WTC11 (cell line): ENCODE measurements around the gene CLTCL1. TPM values are rescaled to one million over a fixed set of nuclear protein-coding genes. Genes with fewer than 3 reads are reported as not detected.

Source experiments
- ATAC-seq: fragments of 200-7000 bp; cut with Tn5 transposase; 2 replicates; pipeline ENCODE4 v1.10.0; 2021; ENCODE audit warnings: mild to moderate bottlenecking, moderate library complexity
- CTCF ChIA-PET: fragments of 300-600 bp; sonication (Branson Sonifier 250); formaldehyde crosslinking; loops from one replicate; lab custom pipeline; 2021; ENCODE audit warnings: antibody characterized with exemption; lab: Charles Lee
- POLR2A ChIA-PET: fragments of 350-600 bp; sonication (Branson Sonifier 250); formaldehyde crosslinking; loops from one replicate; lab custom pipeline; 2021; ENCODE audit warnings: antibody characterized with exemption; lab: Charles Lee
- DNase-seq: peaks from one replicate; pipeline ENCODE4 v3.0.0; 2021; ENCODE audit warnings: low spot score
- H3K27ac Mint-ChIP-seq: 2 replicates; pipeline ENCODE4 v1.8.0; 2021; ENCODE audit warnings: mixed read lengths
- H3K27me3 Mint-ChIP-seq: 2 replicates; pipeline ENCODE4 v1.8.0; 2021; ENCODE audit warnings: low read depth, mild to moderate bottlenecking, moderate library complexity, mixed read lengths
- H3K36me3 Mint-ChIP-seq: 2 replicates; pipeline ENCODE4 v1.8.0; 2021; ENCODE audit warnings: mixed read lengths
- H3K4me1 Mint-ChIP-seq: 2 replicates; pipeline ENCODE4 v1.8.0; 2022; ENCODE audit warnings: mixed read lengths
- H3K4me3 Mint-ChIP-seq: 2 replicates; pipeline ENCODE4 v1.8.0; 2021; ENCODE audit warnings: mild to moderate bottlenecking, moderate library complexity, mixed read lengths
- H3K9me3 Mint-ChIP-seq: 2 replicates; pipeline ENCODE4 v1.8.0; 2021; ENCODE audit warnings: mixed read lengths
- CBFB ChIP-seq: sonication (generic); formaldehyde crosslinking; IDR thresholded peaks from 2 replicates; pipeline ENCODE4 v1.8.1; 2022; ENCODE audit warnings: mild to moderate bottlenecking, low read depth, missing genetic modification reagents
- EMX1 ChIP-seq: fragments of 250-450 bp; sonication (Bioruptor Pico); IDR thresholded peaks from 2 replicates; pipeline ENCODE4 v1.8.0; 2021; ENCODE audit warnings: mild to moderate bottlenecking
- GABPB1 ChIP-seq: sonication (generic); formaldehyde crosslinking; IDR thresholded peaks from 2 replicates; pipeline ENCODE4 v1.8.1; 2023; ENCODE audit warnings: mild to moderate bottlenecking, missing genetic modification reagents
- HMGA2 ChIP-seq: fragments of 250-450 bp; sonication (Bioruptor Pico); IDR thresholded peaks from 2 replicates; pipeline ENCODE4 v1.4.0; 2021; ENCODE audit warnings: mild to moderate bottlenecking, moderate library complexity
- NFE2L1 ChIP-seq: sonication (generic); formaldehyde crosslinking; IDR thresholded peaks from 2 replicates; pipeline ENCODE4 v1.8.1; 2023; ENCODE audit warnings: missing genetic modification reagents
- NFYB ChIP-seq: sonication (generic); formaldehyde crosslinking; conservative IDR thresholded peaks from 2 replicates; pipeline ENCODE4 v1.8.0; 2022; ENCODE audit warnings: low read depth, missing genetic modification reagents
- ZNF121 ChIP-seq: sonication (generic); formaldehyde crosslinking; IDR thresholded peaks from 2 replicates; pipeline ENCODE4 v1.8.0; 2023; ENCODE audit warnings: missing genetic modification reagents
- ZNF138 ChIP-seq: sonication (generic); formaldehyde crosslinking; conservative IDR thresholded peaks from 2 replicates; pipeline ENCODE4 v1.8.1; 2022; ENCODE audit warnings: mild to moderate bottlenecking, moderate library complexity, missing genetic modification reagents
- ZNF263 ChIP-seq: sonication (generic); formaldehyde crosslinking; IDR thresholded peaks from 2 replicates; pipeline ENCODE4 v1.8.1; 2022; ENCODE audit warnings: low read depth, mild to moderate bottlenecking, moderate library complexity, missing genetic modification reagents
- ZNF396 ChIP-seq: fragments of 250-450 bp; sonication (Bioruptor Pico); IDR thresholded peaks from 2 replicates; pipeline ENCODE4 v1.8.0; 2021; ENCODE audit warnings: mild to moderate bottlenecking, moderate library complexity, borderline replicate concordance
- total RNA-seq: library from RNA; stranded (reverse); gene quantifications from 3 replicates; pipeline ENCODE4 v1.2.3, GENCODE V29; 2021
- TF ChIP-seq, protein P1 (sequence below): sonication (generic); formaldehyde crosslinking; IDR thresholded peaks from 2 replicates; pipeline ENCODE4 v1.8.0; 2022; ENCODE audit warnings: mild to moderate bottlenecking, missing genetic modification reagents
- TF ChIP-seq, protein P2 (sequence below): sonication (generic); formaldehyde crosslinking; IDR thresholded peaks from 2 replicates; pipeline ENCODE4 v1.8.0; 2022; ENCODE audit warnings: mild to moderate bottlenecking, missing genetic modification reagents
- TF ChIP-seq, protein P3 (sequence below): sonication (generic); formaldehyde crosslinking; IDR thresholded peaks from 2 replicates; pipeline ENCODE4 v1.8.1; 2023; ENCODE audit warnings: mild to moderate bottlenecking, missing genetic modification reagents
- TF ChIP-seq, protein P4 (sequence below): fragments of 250-450 bp; sonication (Bioruptor Pico); conservative IDR thresholded peaks from 2 replicates; pipeline ENCODE4 v1.9.0; 2021; ENCODE audit warnings: mild to moderate bottlenecking
- TF ChIP-seq, protein P5 (sequence below): fragments of 250-450 bp; sonication (Bioruptor Pico); IDR thresholded peaks from 2 replicates; pipeline ENCODE4 v1.8.0; 2021; ENCODE audit warnings: mild to moderate bottlenecking
- TF ChIP-seq, protein P6 (sequence below): sonication (generic); formaldehyde crosslinking; IDR thresholded peaks from 2 replicates; pipeline ENCODE4 v1.8.1; 2023; ENCODE audit warnings: mild to moderate bottlenecking, missing genetic modification reagents
- TF ChIP-seq, protein P7 (sequence below): sonication (generic); formaldehyde crosslinking; IDR thresholded peaks from 2 replicates; pipeline ENCODE4 v1.8.1; 2023; ENCODE audit warnings: mild to moderate bottlenecking, missing genetic modification reagents, borderline replicate concordance
- TF ChIP-seq, protein P8 (sequence below): sonication (generic); formaldehyde crosslinking; IDR thresholded peaks from 2 replicates; pipeline ENCODE4 v1.8.0; 2023; ENCODE audit warnings: missing genetic modification reagents
- TF ChIP-seq, protein P9 (sequence below): fragments of 250-450 bp; sonication (Bioruptor Pico); IDR thresholded peaks from 2 replicates; pipeline ENCODE4 v1.9.0; 2021; ENCODE audit warnings: moderate library complexity, mild to moderate bottlenecking, inconsistent platforms, borderline replicate concordance

CLTCL1 gene
- total RNA-seq, 1 experiment from 2014 or later, result 15.5 TPM

DNA sequence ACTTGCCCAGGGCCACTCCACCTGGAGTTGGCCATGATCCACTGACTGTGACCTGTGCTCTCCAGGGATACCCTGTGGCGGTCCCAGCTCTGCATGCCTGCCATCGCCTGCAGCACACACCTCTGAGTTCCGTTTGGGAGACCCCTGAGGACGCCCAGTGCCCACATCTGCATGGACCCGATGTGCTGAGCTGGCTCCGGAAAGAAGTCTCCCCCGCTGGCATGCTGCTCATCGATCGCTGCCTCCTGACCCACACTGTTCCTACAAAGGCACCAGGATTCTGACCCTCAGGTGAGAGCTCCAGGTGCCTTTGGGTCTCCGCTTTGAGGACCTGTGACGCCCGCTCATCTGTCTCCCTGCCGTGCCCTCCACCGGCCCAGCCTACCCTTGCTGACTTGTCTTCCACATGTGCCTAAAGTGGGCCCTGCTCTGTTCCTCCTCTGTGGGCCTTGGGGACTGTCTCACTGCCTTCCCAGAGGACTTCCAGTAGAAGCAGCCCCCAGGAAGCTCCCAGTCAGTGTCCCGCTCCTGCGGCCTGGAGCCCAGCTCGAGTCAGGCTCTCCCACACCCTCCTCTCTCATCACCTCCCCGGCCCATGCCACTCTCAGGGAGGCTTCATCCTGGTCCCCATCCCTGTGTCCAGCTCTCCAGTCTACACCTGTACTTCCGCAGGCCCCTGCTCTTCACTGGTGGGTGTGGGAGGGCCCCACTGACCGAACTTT is 107.1 kb downstream of the CLTCL1 start (continued):
- TF ChIP-seq, protein P1, sequence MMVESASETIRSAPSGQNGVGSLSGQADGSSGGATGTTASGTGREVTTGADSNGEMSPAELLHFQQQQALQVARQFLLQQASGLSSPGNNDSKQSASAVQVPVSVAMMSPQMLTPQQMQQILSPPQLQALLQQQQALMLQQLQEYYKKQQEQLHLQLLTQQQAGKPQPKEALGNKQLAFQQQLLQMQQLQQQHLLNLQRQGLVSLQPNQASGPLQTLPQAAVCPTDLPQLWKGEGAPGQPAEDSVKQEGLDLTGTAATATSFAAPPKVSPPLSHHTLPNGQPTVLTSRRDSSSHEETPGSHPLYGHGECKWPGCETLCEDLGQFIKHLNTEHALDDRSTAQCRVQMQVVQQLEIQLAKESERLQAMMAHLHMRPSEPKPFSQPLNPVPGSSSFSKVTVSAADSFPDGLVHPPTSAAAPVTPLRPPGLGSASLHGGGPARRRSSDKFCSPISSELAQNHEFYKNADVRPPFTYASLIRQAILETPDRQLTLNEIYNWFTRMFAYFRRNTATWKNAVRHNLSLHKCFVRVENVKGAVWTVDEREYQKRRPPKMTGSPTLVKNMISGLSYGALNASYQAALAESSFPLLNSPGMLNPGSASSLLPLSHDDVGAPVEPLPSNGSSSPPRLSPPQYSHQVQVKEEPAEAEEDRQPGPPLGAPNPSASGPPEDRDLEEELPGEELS (CRISPR knock-in tag), result no peak
- TF ChIP-seq ZNF121 (CRISPR knock-in tag), result no peak
- TF ChIP-seq, protein P2, sequence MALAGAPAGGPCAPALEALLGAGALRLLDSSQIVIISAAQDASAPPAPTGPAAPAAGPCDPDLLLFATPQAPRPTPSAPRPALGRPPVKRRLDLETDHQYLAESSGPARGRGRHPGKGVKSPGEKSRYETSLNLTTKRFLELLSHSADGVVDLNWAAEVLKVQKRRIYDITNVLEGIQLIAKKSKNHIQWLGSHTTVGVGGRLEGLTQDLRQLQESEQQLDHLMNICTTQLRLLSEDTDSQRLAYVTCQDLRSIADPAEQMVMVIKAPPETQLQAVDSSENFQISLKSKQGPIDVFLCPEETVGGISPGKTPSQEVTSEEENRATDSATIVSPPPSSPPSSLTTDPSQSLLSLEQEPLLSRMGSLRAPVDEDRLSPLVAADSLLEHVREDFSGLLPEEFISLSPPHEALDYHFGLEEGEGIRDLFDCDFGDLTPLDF (CRISPR knock-in tag), result no peak
- no peak for TF ChIP-seq HMGA2 (CRISPR knock-in tag)
- no peak for TF ChIP-seq EMX1 (CRISPR knock-in tag)
- TF ChIP-seq ZNF263, result no peak
- TF ChIP-seq, all 79 proteins: peak for 0

DNA sequence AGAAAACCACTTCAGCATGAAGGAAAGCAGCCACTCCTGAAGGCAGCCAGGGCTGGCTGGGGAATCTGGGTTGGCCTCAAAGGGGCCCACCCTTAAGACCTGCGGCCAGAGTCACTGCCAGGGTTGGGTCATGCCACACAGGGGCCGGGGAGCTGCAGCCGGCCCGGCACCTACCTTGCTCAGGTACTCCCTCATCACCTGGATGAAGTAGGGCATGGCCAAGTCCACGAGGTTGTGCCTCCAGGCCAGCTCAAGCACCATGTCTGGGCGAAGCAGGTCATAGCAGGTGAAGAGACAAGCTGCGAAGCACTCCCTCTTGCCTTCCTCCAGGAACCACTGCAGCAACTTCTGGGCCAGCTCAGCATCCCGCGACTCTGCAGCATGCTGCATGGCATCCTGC is 108.3 kb downstream of the CLTCL1 start:
- ATAC-seq (no peak), DNase-seq (no peak)
- no peak overlapping the region for H3K4me3 Mint-ChIP-seq
- H3K9me3 Mint-ChIP-seq, result no peaks in the 10 kb centered on the region
- 0 out of 2 replicates have a peak, but pooled peaks cover 3% of the 10 kb centered on the region for H3K4me1 Mint-ChIP-seq
- H3K27ac Mint-ChIP-seq, result no peak overlapping the region
- ChIA-PET CTCF (interaction anchor here (1.1 to 1.7 kb wide), 2 partner anchors 39 to 102 kb away, joined by 4 to 5 read pairs; partner anchors contain the start of gene ESS2), POLR2A (no interaction called here)
- H3K36me3 Mint-ChIP-seq, result no peaks in the 10 kb centered on the region
- H3K27me3 Mint-ChIP-seq, result no peaks in the 10 kb centered on the region
- TF ChIP-seq, protein P3, sequence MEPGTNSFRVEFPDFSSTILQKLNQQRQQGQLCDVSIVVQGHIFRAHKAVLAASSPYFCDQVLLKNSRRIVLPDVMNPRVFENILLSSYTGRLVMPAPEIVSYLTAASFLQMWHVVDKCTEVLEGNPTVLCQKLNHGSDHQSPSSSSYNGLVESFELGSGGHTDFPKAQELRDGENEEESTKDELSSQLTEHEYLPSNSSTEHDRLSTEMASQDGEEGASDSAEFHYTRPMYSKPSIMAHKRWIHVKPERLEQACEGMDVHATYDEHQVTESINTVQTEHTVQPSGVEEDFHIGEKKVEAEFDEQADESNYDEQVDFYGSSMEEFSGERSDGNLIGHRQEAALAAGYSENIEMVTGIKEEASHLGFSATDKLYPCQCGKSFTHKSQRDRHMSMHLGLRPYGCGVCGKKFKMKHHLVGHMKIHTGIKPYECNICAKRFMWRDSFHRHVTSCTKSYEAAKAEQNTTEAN (CRISPR knock-in tag), result no peak
- TF ChIP-seq, protein P4, sequence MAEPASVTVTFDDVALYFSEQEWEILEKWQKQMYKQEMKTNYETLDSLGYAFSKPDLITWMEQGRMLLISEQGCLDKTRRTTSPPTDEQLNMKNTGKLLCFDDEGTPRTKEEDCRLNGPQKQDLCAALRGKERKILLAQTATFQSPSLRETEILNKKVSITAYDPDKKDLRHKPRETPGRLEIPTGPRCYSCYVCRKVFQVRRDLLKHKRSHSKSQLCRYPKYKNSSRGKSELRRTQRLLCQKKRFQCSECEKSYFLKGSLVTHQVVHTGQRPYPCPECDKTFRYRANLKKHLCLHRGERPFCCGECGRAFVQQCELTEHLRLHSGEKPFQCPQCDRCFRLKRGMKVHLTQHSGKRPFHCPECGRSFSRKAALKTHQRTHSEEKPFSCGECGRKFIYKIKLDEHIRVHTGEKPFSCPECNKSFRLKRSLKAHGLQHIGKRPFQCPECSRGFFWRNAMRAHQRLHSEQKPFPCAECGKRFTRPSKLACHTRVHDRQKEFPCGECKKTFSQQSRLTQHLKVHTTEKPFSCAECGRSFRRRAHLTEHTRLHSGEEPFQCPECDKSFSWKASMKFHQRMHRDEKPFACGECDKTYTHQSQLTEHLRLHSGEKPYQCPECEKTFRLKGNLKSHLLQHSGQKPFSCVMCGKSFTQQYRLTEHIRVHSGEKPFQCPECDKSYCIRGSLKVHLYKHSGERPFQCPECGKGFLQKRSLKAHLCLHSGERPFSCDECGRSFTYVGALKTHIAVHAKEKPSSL (CRISPR knock-in tag), result no peak
- TF ChIP-seq, protein P5, sequence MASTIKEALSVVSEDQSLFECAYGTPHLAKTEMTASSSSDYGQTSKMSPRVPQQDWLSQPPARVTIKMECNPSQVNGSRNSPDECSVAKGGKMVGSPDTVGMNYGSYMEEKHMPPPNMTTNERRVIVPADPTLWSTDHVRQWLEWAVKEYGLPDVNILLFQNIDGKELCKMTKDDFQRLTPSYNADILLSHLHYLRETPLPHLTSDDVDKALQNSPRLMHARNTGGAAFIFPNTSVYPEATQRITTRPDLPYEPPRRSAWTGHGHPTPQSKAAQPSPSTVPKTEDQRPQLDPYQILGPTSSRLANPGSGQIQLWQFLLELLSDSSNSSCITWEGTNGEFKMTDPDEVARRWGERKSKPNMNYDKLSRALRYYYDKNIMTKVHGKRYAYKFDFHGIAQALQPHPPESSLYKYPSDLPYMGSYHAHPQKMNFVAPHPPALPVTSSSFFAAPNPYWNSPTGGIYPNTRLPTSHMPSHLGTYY, result no peak
- TF ChIP-seq GABPB1, result no peak
- no peak for TF ChIP-seq NFYB (CRISPR knock-in tag)
- TF ChIP-seq ZNF138 (CRISPR knock-in tag), result no peak
- TF ChIP-seq, protein P6, sequence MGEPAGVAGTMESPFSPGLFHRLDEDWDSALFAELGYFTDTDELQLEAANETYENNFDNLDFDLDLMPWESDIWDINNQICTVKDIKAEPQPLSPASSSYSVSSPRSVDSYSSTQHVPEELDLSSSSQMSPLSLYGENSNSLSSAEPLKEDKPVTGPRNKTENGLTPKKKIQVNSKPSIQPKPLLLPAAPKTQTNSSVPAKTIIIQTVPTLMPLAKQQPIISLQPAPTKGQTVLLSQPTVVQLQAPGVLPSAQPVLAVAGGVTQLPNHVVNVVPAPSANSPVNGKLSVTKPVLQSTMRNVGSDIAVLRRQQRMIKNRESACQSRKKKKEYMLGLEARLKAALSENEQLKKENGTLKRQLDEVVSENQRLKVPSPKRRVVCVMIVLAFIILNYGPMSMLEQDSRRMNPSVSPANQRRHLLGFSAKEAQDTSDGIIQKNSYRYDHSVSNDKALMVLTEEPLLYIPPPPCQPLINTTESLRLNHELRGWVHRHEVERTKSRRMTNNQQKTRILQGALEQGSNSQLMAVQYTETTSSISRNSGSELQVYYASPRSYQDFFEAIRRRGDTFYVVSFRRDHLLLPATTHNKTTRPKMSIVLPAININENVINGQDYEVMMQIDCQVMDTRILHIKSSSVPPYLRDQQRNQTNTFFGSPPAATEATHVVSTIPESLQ, result no peak
- no peak for TF ChIP-seq CBFB (CRISPR knock-in tag)
- no peak for TF ChIP-seq ZNF396 (CRISPR knock-in tag)
- no peak for TF ChIP-seq NFE2L1
- TF ChIP-seq, protein P7, sequence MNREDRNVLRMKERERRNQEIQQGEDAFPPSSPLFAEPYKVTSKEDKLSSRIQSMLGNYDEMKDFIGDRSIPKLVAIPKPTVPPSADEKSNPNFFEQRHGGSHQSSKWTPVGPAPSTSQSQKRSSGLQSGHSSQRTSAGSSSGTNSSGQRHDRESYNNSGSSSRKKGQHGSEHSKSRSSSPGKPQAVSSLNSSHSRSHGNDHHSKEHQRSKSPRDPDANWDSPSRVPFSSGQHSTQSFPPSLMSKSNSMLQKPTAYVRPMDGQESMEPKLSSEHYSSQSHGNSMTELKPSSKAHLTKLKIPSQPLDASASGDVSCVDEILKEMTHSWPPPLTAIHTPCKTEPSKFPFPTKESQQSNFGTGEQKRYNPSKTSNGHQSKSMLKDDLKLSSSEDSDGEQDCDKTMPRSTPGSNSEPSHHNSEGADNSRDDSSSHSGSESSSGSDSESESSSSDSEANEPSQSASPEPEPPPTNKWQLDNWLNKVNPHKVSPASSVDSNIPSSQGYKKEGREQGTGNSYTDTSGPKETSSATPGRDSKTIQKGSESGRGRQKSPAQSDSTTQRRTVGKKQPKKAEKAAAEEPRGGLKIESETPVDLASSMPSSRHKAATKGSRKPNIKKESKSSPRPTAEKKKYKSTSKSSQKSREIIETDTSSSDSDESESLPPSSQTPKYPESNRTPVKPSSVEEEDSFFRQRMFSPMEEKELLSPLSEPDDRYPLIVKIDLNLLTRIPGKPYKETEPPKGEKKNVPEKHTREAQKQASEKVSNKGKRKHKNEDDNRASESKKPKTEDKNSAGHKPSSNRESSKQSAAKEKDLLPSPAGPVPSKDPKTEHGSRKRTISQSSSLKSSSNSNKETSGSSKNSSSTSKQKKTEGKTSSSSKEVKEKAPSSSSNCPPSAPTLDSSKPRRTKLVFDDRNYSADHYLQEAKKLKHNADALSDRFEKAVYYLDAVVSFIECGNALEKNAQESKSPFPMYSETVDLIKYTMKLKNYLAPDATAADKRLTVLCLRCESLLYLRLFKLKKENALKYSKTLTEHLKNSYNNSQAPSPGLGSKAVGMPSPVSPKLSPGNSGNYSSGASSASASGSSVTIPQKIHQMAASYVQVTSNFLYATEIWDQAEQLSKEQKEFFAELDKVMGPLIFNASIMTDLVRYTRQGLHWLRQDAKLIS (CRISPR knock-in tag), result no peak
- TF ChIP-seq, protein P8, sequence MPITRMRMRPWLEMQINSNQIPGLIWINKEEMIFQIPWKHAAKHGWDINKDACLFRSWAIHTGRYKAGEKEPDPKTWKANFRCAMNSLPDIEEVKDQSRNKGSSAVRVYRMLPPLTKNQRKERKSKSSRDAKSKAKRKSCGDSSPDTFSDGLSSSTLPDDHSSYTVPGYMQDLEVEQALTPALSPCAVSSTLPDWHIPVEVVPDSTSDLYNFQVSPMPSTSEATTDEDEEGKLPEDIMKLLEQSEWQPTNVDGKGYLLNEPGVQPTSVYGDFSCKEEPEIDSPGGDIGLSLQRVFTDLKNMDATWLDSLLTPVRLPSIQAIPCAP (CRISPR knock-in tag), result no peak
- TF ChIP-seq, protein P9, sequence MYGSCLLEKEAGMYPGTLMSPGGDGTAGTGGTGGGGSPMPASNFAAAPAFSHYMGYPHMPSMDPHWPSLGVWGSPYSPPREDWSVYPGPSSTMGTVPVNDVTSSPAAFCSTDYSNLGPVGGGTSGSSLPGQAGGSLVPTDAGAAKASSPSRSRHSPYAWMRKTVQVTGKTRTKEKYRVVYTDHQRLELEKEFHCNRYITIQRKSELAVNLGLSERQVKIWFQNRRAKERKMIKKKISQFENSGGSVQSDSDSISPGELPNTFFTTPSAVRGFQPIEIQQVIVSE (CRISPR knock-in tag), result no peak
